Osteoblast (primary cell): Measurements from ENCODE around the gene RAPSN. TPM values are rescaled to one million over a fixed set of nuclear protein-coding genes. Genes with fewer than 3 reads are reported as not detected.

Experiments
- DNase-seq: peaks from one replicate; pipeline ENCODE4 v3.0.0; 2011; ENCODE audit warnings: low spot score, mixed read lengths; ENCODE audit not compliant: insufficient read length; ENCODE audit errors: missing footprints
- H2AFZ ChIP-seq: 2 replicates; pipeline ENCODE4 v1.6.0; 2011; ENCODE audit warnings: mild to moderate bottlenecking, low read length
- H3K27ac ChIP-seq: 2 replicates; pipeline ENCODE4 v1.5.1; 2011; ENCODE audit warnings: mild to moderate bottlenecking, low read depth, low read length, moderate library complexity
- H3K27me3 ChIP-seq: 2 replicates; pipeline ENCODE4 v1.6.0; 2012; ENCODE audit warnings: mild to moderate bottlenecking, control low read depth, inconsistent platforms, low read length, moderate library complexity; ENCODE audit not compliant: insufficient read depth
- H3K36me3 ChIP-seq: 2 replicates; pipeline ENCODE4 v1.5.1; 2011; ENCODE audit warnings: mild to moderate bottlenecking, low read length, control low read depth, moderate library complexity; ENCODE audit not compliant: insufficient read depth
- H3K4me1 ChIP-seq: 2 replicates; pipeline ENCODE4 v1.5.1; 2011; ENCODE audit warnings: mild to moderate bottlenecking, low read length, control low read depth, moderate library complexity; ENCODE audit not compliant: insufficient read depth
- H3K4me2 ChIP-seq: 2 replicates; pipeline ENCODE4 v1.6.0; 2011; ENCODE audit warnings: mild to moderate bottlenecking, low read length; ENCODE audit not compliant: insufficient read depth
- H3K4me3 ChIP-seq: fragments of 200-600 bp; sonication (generic); 3 replicates; pipeline ENCODE4 v1.5.1; 2012; ENCODE audit warnings: mild to moderate bottlenecking, low read length, inconsistent platforms; ENCODE audit not compliant: insufficient read depth
- H3K79me2 ChIP-seq: 2 replicates; pipeline ENCODE4 v1.6.0; 2012; ENCODE audit warnings: mild to moderate bottlenecking, low read length, control low read depth, inconsistent platforms; ENCODE audit not compliant: insufficient read depth
- H3K9me3 ChIP-seq: 2 replicates; pipeline ENCODE4 v1.5.1; 2011; ENCODE audit warnings: low read depth, low read length, control low read depth
- H4K20me1 ChIP-seq: 2 replicates; pipeline ENCODE4 v1.6.0; 2012; ENCODE audit warnings: mild to moderate bottlenecking, low read length, control low read depth; ENCODE audit not compliant: insufficient read depth
- total RNA-seq: library from RNA; depleted of rRNA; stranded (reverse); fragments of >200 nt; gene quantifications from 2 replicates; pipeline ENCODE4 v1.2.3, GENCODE V29; 2012
- TF ChIP-seq, protein P1 (sequence below): IDR thresholded peaks from 2 replicates; pipeline ENCODE4 v1.5.1; 2011; ENCODE audit warnings: mild to moderate bottlenecking, low read depth, low read length, moderate library complexity; ENCODE audit errors: extremely low read depth

RAPSN gene
- 0.29 and 0.36 TPM in 2 replicates for total RNA-seq

DNA sequence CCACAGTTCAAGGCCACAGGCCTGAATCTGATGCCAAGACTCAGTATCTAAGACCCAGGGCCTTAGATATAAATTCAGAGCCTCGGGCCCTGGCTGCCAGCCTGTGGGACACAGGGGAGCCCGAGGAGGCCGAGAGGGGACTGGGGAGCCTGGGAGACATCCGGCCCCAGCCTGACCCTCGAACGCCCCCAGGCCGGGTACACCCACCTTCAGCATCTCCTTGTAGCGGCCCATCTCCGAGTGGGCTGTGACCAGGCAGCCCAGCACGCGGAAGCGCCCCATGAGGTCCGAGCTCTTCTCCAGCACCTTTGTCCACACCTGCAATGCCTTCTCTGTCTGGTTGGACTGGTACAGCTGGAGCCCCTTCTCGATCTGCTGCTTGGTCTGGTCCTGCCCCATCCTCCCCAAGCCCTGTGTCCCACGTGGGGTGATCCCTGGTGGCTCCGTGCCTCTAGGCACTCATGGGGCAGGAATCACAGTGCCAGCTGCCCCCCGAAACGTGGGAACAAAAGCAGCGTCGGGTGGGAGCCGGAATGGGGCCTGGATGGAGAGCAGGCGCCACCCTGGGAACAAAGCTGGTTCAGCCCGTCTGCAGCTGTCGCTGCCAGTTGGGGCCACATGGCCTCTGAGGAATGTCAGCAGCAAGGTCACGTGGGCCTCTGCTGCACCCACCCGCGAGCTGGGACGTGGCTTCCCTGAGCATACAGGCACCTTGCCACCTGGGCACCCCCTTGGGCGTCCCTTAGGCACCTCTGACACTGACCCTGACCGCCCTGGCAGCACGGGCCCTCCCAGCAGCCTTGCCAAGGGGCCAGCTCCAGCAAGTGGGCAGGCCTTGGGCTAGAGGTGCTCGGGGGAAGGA is at the start of gene RAPSN:
TSS of gene RAPSN (minus strand) at position 571 of the 862 bp plus-strand sequence. CDS start at position 399, 172 bp downstream.
- Histone ChIP-seq H3K27ac (no peak within 1 kb of the TSS), H3K4me3 (no peak within 1 kb of the TSS)

DNA sequence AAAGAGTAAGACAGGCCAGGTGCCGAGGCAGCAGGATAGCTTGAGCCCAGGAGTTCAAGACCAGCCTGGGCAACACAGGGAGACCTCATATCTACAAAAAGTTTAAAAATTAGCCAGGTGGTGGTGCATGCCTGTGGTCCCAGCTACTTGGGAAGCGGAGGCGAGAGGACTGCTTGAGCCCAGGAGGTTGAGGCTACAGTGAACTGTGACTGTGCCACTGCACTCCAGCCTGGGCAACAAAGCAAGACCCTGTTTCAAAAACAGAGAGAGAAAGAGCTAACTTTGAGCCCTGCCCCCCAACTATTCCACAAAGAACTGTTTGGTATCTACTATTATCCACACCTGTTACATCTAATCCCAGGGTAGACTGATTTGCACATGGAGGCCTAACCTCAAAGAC is 49.2 kb upstream of the RAPSN start:
- DNase-seq: no peak
- H2AFZ ChIP-seq: no peak overlapping the region
- no peaks in the 10 kb centered on the region for H3K9me3 ChIP-seq
- H3K27ac ChIP-seq: no peak overlapping the region
- peaks cover 9% of the 10 kb centered on the region for H3K4me1 ChIP-seq
- H3K4me2 ChIP-seq: no peak overlapping the region
- H3K4me3 ChIP-seq: no peak overlapping the region
- peaks cover 97% of the 10 kb centered on the region for H3K79me2 ChIP-seq
- H4K20me1 ChIP-seq: peaks cover 46% of the 10 kb centered on the region
- peaks cover 22% of the 10 kb centered on the region for H3K36me3 ChIP-seq
- TF ChIP-seq, protein P1, sequence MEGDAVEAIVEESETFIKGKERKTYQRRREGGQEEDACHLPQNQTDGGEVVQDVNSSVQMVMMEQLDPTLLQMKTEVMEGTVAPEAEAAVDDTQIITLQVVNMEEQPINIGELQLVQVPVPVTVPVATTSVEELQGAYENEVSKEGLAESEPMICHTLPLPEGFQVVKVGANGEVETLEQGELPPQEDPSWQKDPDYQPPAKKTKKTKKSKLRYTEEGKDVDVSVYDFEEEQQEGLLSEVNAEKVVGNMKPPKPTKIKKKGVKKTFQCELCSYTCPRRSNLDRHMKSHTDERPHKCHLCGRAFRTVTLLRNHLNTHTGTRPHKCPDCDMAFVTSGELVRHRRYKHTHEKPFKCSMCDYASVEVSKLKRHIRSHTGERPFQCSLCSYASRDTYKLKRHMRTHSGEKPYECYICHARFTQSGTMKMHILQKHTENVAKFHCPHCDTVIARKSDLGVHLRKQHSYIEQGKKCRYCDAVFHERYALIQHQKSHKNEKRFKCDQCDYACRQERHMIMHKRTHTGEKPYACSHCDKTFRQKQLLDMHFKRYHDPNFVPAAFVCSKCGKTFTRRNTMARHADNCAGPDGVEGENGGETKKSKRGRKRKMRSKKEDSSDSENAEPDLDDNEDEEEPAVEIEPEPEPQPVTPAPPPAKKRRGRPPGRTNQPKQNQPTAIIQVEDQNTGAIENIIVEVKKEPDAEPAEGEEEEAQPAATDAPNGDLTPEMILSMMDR: no peak
- no peaks in the 10 kb centered on the region for H3K27me3 ChIP-seq

More for the DNA sequence above, at the start of gene RAPSN:
- Histone ChIP-seq H3K4me1 (no peaks in the 10 kb centered on the region), H2AFZ (no peak within 1 kb of the TSS), H4K20me1 (no peaks in the 10 kb centered on the region), H3K27me3 (no peaks in the 10 kb centered on the region), H3K79me2 (no peaks in the 10 kb centered on the region), H3K9me3 (no peaks in the 10 kb centered on the region), H3K36me3 (no peaks in the 10 kb centered on the region), H3K4me2 (no peak within 1 kb of the TSS)
- DNase-seq: peak; percentile 81
- TF ChIP-seq, protein P1: no peak

DNA sequence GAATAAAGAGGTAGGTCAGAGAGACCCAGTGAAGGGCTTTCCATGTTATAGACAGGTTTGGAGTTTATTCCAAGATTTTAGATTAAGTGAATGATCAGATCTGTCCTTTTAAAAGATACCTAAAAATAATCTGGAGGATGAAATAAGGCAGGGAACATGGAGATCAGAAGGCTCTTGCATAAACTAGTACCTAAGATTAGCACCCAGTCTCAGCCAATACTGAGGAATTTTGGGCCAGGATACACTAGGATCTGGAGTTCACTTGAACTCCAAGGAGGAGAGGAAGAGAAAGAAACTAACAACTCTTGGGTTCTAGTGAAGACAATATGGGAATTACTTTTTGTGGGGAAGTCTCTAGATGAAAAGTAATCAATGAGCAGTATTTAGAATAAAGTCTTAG is 47.9 kb upstream of the RAPSN start:
- Histone ChIP-seq H2AFZ (no peak overlapping the region), H3K27ac (no peak overlapping the region), H3K4me2 (no peak overlapping the region), H3K9me3 (no peaks in the 10 kb centered on the region), H3K79me2 (peaks cover 98% of the 10 kb centered on the region), H3K4me1 (peaks cover 9% of the 10 kb centered on the region), H3K27me3 (no peaks in the 10 kb centered on the region), H3K36me3 (peaks cover 26% of the 10 kb centered on the region), H4K20me1 (peaks cover 52% of the 10 kb centered on the region), H3K4me3 (no peak overlapping the region)
- TF ChIP-seq, protein P1: no peak
- DNase-seq: no peak

DNA sequence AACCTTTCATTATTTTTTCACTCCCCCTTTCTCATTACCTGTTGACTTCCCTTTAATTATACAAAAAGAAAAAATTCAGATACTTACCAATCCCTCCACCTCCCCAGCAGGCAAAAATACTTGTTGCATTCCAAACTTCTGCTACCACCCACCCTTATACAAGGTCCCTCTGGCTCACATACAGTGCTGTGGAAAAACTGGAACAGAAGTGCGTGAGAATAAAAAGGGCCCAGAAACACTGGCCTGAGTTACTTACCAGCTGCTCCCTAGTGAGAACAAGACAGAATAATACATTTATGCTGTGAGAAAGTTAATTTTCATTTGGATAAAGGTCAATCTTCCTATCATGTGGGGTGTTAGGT is 46.9 kb upstream of the RAPSN start:
- Histone ChIP-seq H3K9me3 (no peaks in the 10 kb centered on the region), H3K4me3 (no peak overlapping the region), H3K4me2 (no peak overlapping the region), H3K27ac (no peak overlapping the region), H3K27me3 (no peaks in the 10 kb centered on the region), H3K36me3 (peaks cover 21% of the 10 kb centered on the region), H3K4me1 (peaks cover 9% of the 10 kb centered on the region), H3K79me2 (peaks cover 98% of the 10 kb centered on the region), H4K20me1 (peaks cover 46% of the 10 kb centered on the region), H2AFZ (no peak overlapping the region)
- TF ChIP-seq, protein P1: no peak
- no peak for DNase-seq
